CD4-positive, alpha-beta T cell treated with Interleukin-4 for 1 hour (primary cell): ENCODE results near the gene FRMPD4.

Experiments
- DNase-seq, 2 donors: peaks; one replicate each; pipeline ENCODE4 v3.0.0-alpha.2; 2020 to 2022

FRMPD4 gene

DNA sequence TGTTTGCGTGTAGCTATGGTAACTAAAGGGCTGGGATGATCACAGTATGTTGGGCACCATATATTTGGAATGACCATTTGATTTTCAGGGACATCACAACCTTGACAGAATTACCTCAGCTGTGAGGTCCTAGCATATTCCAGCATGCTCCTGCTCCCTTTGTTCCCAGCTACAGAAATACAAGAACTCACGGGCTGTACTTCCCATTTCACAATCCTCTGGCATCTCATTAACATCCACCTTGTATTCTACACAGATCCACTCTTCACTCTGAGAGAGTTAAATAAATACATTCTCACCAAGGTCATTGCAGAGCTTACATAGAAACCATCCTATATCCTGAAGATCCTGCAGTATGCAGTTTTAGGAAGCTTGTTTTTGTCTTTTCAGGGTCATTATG, 169.7 kb downstream of the FRMPD4 start:
- no peak for DNase-seq

DNA sequence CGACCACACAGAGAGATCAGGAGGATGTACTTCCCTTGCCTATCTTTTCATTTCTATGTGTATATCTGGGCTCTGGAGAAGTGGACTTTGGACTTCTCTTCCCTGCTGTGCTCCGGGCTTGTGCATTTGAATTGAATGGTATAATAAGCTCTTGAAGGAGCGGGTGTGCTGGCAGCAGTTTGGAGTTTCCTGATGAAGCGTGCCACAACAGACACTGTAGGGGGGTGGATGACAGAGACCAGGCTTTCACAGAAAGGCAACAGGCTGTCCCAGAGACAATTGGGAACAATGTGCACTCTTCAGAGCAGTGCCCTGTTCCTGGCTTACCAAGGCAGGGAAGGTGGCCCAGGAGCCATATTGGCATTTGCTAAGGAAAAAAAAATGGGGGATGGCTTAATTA, 170.1 kb downstream of the FRMPD4 start:
- DNase-seq, result no peak

DNA sequence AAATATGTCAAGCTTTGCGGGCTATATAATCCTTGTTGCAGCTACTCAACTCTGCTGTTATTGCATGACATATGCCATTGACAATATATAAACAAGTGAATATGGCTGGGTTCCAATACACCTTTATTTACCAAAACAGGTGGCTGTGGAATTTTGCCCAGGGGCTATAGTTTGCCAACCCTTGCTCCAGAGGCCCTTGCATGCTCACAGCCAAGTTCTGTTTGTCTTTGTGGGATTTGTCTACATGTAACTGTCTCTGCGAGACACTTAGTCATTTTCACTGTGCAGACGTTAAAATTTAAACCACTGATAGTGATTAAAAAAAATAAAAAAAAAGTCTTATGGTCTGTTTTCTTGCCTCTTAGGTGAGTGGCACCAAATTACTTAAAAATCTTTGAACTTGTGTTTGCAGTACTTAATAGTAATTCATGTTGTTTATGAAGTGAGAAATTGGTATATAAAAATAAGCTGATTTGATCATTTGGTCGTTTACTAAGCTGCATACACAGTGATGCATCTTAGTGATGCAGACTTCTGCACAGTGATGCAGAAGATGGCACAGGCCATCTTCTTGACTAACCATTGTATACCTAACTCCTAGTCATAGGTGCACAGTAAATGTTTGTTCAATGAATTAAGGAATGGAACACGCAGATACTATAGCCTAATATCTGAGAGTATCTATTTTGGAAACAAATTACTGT, 170.9 kb downstream of the FRMPD4 start:
- DNase-seq, result no peak

DNA sequence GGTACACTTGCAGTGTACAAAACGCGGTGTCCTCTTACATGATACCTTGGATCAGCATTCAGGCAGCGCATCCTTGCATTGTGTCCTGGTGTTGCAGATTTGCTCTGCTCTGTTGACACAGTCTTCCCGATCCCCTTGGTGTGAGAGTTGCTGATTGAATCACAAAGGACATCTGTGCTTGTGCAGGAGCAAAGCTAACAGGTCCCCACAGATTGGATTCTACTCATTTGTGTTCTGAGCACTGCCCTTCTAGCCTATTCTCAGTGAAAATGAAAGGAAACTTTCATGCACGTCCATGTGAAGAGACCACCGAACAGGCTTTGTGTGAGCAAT, 171.4 kb downstream of the FRMPD4 start:
- DNase-seq, result no peak

DNA sequence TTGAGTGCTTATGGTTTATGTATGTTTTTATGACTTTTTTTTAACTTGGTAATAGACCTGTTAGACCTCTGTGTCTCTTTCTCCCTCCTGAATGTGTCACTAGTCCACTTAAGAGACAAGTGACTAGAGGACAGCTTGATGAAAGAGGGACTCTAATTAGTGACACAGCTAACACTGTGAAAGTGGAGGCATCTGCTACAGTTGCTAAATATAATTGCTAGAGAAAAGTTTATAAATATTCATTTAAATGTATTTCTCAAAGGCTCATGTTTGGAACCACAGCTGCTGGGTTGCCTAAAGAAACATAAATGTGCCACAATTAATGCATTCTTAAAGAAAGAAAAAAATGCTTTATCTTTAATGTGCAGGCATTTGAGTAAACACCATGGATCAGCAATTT, 176.4 kb downstream of the FRMPD4 start:
- DNase-seq, result no peak

DNA sequence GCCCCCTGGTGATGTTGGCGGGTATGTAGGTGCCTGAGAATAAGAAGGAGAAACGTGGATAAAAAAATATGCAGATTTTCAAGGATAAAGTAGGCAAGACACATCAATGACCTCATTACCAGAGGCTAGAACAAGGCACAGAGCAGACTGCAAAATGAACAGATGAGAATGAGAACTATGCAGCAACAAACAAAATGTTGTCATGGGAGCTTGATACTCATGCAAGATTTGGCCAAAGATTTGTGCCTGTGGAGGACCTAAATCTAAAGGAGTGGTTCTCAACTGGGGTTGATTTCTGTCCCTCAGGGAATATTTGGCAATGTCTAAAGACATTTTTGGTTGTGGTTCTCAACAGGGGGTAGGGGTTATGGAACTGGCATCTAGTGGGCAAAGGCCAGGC, 177.3 kb downstream of the FRMPD4 start:
- no peak for DNase-seq

DNA sequence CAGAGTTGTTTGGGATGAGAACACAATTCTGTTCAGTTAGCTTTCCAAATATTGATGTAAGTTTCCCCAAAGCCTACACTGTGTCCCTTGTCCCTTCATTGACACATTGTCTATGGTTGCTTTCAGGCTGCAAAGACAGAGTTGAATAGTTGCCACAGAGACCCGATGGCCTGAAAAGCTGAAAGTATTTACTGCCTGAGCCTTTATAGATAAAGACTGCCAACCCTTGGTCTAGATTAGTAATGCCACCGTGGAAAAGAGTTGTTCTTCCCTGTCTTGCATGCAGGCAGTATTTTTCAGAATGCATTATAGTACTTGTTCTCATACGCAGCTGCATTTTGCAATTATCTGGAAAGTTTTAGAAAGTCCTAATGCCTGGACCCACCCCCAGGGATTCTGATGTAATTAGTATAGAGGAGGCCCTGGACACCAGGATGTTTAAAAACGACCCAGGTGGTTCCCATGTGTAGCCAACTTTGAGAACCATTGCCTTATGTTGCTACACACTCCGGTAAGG, 180.8 kb downstream of the FRMPD4 start:
- no peak for DNase-seq

DNA sequence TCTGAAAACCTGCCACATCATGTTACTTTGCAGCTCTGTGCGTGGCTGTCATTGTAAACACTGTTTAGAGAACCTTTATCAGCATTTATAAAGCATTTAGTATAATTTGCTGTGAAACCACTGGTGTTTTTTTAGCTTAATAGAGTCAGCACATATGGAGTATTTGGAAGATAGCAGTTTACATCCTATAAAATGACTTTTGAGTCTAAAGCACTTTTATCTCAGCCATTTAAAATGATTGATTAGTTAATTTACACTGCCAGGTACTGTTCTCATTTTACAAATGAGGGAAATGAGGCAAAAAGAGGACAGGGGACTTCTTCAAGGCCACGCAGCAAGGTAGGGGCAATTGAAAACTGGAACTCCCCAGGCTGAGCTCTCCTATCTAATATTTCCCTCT, 181.7 kb downstream of the FRMPD4 start:
- DNase-seq, result no peak

DNA sequence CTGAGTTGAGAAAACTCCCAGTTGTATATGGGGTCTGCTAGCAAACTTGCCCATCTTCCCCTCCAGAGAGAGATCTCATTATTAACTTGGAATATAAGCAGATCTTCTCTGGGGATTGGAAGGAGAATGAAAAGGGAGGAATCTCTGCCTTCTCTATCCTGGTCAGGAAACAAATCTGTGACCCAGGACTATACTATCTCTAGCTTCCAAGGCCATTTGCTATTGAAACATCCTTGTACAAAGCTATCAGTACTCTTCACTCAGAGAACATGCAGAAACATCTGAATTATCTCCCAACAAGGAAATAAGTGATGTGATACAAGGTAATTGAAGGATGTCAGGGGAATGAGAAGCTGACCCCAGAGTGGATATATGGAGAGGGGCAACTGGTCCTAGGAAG, 183.8 kb downstream of the FRMPD4 start:
- DNase-seq, result no peak

DNA sequence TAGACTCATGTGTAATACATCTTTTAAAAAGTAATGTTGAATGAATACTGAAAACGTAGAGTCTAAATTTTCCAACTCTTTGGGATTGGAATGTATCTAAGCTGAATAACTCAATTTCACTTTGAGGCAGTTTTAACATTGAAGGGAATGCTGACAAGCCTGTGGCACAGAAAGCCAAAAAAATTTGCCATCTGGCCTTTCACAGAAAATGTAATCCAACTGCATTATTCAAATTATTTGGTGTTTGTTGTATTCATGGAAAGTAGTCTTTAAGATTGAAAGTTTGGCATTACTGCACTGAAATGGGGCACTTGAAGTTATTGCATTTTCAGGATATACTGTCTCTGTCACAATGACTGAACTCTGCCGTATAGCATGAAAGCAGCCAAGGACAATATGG, 186.9 kb downstream of the FRMPD4 start:
- DNase-seq, result no peak

DNA sequence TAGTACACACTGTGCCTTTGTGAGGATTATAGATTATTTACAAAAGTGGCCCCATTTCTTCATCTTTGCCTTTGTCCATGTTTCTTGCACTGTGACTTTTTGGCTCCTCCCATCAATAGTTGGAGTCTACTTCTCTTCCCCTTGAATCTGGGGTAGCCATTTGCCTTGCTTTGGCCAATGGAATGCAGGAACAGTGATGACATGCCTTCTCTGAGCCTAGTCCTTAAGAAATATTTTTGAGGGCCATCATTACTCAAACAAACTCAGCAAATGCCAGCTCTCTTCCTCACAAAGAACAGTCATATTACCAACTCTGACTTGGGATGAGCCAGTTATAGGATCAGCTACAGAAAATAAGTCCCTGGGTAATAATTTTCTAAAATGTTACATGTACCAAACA, 189.6 kb downstream of the FRMPD4 start:
- no peak for DNase-seq

DNA sequence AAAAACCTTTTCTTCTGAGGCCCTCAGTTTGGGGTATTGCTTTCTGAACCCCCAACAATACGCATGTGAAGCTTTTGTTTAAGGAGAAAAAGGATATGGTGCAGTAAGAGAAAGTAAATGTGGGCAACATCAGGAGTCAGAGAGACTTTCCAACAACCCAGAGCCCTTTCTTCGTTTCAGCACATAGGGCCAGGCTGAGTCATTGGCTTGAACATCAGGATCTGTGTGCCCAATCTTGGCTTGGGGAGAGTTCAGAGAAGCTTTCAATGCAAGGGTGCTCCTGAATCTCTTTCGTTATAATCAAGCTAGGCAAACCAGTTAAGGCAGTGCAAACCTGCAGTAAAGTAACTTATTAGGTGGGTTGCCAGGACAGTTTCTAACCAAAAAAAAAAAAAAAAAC, 191.2 kb downstream of the FRMPD4 start:
- DNase-seq, result no peak

DNA sequence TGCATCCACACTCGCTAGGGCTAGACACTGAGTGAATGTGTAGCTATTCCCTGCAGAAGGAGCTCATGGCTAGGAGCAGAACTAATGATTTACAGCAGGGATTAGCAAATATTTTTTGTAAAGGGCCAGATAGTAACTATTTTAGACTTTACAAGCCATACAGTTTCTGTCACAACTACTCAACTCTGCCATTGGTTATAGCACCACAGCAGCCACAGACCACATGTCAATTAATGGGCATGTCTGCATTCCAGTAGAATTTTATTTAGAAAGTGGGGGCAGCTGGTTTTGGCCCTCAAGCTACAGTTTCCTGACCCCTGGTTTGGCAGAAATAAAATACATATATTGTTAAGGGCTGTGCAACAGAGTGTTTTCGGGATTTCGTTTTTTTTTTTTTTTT, 192.6 kb downstream of the FRMPD4 start:
- no peak for DNase-seq

DNA sequence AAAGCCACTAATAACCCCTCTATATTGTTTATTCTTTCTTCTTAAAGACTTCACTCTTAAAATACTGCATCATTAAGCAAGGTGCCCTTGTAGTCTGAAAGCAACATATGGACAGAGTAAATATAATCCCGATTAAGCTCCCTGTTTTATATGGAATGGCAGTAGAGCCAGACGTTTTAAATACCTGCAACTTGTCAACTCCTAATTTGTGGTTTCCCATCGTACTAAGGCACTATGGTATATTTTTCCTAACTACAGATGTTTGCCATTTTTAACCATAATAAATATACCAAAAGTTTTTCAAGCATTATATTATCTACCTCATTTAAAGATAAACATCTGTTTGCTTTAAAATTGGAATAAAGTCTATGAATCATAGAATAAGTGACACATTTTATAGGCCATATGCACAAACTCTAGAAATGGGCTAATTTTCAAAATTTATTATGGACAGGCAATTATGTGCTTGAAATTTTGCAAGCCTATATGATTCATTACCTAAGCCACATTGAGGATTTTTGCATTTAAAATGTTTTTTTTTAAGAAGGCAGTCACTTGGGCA, 194.6 kb downstream of the FRMPD4 start:
- DNase-seq, result no peak

DNA sequence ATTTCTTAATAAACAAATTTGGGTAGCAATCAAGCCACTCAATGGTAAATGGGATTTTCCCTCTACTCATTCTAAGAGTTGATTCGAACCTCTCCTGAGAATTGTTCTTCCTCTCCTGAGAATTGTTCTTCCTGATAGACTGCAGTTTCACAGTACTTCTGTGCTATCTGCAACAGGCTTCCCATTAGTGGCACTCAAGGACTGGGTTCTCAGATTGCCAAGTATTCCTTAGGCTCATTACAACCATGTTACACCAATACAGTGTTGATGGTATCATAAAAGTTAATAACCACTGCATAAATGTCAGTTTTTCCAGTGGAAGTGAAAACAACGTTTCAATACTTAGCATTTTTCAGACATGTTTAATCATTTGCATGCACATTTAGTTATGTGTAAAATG, 201.6 kb downstream of the FRMPD4 start:
- no peak for DNase-seq

DNA sequence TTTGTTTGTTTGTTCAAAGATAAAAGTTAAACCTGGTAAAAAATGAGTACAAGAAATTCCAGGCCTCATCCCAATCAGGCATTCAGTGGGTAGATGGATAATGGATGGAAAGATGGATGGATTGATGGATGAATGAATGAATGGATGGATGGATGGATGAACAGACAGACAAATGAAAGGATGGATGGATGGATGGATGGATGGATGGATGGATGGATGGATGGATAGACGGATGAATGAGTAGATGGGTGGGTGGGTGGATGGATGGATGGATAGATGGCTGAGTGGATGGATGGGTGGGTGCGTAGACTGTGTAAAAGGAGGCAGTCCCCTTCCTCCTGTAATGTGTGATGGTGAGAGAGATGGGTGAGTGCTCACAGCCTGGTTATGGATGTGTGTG, 206.7 kb downstream of the FRMPD4 start:
- no peak for DNase-seq

DNA sequence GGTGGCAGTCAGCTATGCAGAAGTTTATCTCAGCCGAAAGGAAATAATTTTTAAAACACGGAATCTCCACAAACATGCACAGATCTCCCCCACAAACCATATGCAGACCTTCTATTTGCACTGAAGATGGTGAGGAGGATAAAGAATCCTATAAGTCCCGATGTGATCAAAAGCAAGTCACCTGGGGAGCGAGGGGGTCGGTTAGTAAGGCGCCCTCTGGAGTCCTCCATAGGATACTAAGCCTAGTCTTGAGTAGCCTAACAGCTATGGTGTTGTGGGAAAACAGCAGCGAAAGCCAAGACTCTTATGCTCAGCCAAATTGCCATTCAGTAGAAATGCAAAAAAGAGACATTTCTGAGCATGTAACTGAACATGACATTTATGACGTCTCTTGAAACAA, 210.9 kb downstream of the FRMPD4 start:
- no peak for DNase-seq

DNA sequence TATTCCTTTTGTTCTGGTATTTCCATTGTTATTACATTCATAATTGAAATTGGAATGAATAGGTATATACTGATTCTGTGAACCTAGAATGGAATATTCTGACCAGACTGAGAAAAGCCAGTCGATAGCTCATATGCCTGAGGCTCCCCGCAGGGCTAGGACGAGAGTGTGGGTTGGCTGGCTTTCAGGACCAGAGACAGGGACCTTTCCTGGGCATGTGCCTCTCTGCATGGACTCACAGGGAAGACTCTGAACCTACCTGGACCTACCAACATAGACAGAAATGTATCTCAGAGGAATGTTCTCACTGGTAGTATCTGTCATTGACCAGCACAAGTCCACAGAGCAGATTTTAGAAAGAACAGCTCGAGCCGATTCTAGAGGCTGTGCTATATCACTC, 214.6 kb downstream of the FRMPD4 start:
- no peak for DNase-seq

DNA sequence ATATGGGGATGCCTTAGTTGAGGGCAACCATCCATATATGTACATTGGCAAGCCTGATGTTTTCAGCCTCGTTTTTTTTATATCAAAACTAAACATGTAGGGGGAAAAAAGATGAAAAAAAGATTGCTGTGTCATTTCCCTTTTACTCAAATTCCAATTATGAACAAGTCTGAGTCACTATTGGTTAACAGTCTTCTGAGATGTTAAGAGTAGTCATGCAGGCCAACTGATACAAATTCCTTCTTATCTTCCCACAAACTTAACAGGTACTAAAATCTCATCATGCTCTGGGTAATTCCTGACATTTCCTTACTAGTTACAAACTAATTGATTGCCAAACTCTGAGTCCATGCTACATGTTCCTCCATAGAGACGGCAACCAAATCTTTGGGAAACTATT, 222.1 kb downstream of the FRMPD4 start:
- DNase-seq, result no peak

DNA sequence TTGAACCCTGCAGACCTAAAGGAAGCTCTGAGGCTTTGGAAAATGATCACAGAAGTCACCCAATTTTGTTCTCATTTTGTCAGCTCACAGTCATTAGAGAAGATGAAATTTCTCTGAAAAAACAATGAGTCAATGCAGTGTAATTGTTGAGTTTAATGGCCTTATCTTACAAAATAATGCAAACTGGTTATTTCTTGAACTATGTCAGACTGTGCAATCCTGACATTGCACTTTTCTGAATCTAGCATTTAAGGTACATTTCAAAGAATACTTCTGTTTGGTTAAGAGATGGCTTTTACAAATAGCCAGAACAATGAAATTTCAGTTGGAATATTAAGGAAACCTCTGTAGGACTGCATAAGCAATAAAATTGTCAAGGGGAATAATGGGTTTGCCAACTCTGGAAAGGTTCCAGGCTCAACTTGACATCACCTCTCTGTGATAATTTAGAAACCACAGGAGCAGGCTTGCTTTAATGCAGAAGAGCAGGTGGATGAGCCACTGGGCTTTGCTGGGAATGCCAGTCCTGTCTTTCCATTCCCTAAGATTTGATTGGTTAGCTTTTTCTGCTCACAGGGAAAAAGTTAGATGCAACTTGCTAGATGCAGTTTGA, 222.8 kb downstream of the FRMPD4 start:
- no peak for DNase-seq

DNA sequence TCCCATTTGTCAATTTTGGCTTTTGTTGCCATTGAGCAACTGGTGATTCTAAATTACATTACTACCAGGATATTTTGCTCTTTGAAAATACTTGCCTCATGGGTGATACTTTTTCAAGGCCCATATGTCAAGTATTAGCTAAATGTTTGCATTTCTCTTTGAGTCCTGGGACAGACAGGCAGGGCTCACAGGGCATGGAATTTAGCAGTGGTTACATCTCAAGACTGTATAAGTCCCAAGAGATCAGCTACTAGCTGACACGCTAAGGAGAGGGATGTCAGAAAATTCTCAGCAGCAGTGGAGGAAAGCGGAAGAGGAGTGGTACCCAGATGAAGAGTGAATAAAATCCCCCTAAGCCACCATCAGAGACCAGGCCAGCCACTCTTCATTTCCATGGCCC, 224.9 kb downstream of the FRMPD4 start:
- DNase-seq, result no peak

DNA sequence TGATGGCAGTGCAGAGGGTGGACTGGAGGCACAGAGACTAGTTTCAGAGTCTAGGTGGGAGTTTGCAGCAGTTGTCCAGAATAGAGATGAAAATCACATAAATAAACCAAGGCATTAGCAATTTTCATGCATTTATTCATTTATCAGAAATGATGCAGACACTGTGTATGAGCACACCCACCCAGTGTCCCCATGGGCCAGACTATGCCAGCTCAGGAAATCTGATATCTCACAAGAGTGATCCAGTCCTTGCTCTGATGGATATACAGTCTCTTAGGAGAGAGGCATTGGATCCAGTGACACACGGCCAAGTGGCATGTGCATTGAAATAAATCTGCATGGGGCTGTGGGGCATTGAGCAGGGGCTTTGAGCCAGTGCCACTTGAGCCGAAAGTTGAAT, 228.2 kb downstream of the FRMPD4 start:
- no peak for DNase-seq

DNA sequence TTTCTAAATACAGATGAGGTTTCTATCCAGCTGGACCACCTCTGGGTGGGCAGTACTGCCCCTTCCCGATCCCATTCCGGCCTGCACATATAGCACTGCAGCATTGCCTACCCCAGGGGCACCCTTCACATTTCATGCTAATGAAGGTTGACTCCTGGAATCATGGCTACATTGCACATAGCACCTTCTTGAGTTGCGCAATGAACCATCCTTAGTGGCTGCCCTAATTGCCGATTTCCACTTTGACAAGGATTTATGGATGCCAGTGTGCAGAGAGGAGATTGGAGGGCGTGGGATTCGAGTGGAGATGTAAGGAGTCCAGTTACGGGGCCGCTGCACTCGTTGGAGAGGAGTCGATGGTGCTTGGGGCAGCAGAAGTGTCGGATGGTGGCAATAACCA, 229.0 kb downstream of the FRMPD4 start:
- no peak for DNase-seq

DNA sequence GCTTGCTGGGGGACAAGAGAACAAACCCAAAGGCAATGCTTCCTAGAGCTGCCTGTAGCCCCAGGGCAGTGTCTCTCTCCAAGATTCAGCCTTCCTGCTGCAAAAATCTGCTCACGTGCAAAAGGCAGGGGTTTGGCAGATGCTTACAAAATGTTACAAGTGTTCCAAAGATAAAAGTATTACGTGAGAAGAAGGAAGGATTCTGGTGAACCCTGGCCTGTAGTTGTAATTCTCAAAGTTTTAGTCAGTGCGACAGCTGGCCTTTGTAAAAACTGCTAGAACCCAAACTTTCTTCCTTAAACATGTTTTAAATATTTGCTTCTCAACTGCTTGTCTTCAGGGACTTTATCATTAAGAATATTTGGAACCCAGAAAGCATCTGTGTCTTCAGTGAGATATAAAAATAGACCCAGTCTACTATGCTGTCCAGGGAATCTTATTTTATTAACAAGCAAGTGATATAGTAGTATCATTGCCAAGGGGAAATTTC, 232.3 kb downstream of the FRMPD4 start:
- no peak for DNase-seq

DNA sequence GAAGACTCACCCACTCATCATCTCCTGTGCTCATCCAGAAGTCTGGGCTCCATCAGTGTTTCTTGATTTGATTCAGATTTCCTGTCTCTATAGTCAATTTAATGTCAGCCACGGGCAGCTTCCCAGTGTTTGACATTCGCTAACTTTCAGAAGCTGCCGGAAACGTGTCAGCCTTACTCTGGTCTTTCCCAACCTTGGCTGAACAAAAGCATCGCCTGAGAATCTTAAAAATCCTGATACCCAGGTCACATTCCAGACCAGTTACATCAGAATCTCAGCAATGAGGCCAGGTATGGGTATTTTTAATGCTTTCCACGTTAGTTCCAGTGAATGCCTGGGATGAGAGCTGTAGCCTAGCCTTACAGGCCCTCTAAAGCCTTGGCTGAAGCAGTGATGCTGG, 233.8 kb downstream of the FRMPD4 start:
- no peak for DNase-seq
